ENCODE measurements around the gene ZNF598.
A peak's percentile ranks its signal among the peaks of the same experiment; 100 is the strongest.

GRCh38 chr16:1960665-1961630, 48.7 kb downstream of the ZNF598 start:
- TF ChIP-seq POLR2A (IDR thresholded peaks at IDR 0.05; ENCODE audit: low read length) = peak; percentile 83
- no peak for TF ChIP-seq GATA1 (IDR thresholded peaks at IDR 0.05; ENCODE audit: low read depth, low read length)

Data from erythroblast (primary cell).